Articular chondrocyte of knee joint (primary cell): ENCODE results near the gene RPA4. TPM values are rescaled to one million over a fixed set of nuclear protein-coding genes. Genes with fewer than 3 reads are reported as not detected.

Source experiments
- total RNA-seq: library from RNA; depleted of rRNA; stranded (reverse); fragments of >200 nt; gene quantifications from 2 replicates; pipeline ENCODE4 v1.2.3, GENCODE V29; 2012

The RPA4 gene, protein sequence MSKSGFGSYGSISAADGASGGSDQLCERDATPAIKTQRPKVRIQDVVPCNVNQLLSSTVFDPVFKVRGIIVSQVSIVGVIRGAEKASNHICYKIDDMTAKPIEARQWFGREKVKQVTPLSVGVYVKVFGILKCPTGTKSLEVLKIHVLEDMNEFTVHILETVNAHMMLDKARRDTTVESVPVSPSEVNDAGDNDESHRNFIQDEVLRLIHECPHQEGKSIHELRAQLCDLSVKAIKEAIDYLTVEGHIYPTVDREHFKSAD
- 0.54 and 1.0 TPM in 2 replicates for total RNA-seq

DNA sequence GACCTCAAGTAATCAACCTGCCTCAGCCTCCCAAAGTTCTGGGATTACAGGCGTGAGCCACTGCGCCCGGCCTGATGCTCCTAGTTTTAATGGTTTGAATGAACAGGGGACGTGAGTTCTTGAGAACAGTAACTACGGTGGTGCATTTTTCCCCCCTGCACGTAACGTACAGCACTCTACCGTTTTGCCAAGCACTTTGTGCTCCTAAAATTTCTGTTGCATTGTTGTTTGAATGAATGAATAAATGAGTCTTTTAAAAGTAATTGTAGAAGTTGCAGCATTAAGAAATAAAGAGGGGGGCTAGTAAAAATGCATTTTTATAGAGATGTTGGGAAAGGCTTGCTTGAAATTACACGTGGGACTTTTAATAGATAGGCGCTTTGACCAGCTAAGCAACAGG lies at the start of gene RPA4:
Gene RPA4, plus strand, starts transcription at position 301 of the 400 bp plus-strand sequence. CDS start 403 bp downstream, outside the sequence.

Other genes starting within 250 kb of the RPA4 start
- gene DIAPH2, start 199.1 kb upstream of the RPA4 start, total RNA-seq: 23.7 and 25.0 TPM in 2 replicates